Measurements from ENCODE around the gene LARP1.
"Not testable (repeated sequence)": the region's sequence is repeated elsewhere in the genome, so short reads cannot be mapped to it uniquely, and the experiment has no call there.

Gene LARP1

GRCh38 chr5:154755361-154756008 is at the start of gene LARP1:
Gene LARP1 (plus strand): TSS chr5:154755377. CDS start chr5:154755758, 381 bp downstream.
- FAIRE-seq (no peak), DNase-seq (ENCODE audit: low spot score) (no peak)

- no peak for FAIRE-seq
- DNase-seq (ENCODE audit: low spot score), result no peak
Measured at GRCh38 chr5:154706416-154706815, 48.8 kb upstream of the LARP1 start.

DNA sequence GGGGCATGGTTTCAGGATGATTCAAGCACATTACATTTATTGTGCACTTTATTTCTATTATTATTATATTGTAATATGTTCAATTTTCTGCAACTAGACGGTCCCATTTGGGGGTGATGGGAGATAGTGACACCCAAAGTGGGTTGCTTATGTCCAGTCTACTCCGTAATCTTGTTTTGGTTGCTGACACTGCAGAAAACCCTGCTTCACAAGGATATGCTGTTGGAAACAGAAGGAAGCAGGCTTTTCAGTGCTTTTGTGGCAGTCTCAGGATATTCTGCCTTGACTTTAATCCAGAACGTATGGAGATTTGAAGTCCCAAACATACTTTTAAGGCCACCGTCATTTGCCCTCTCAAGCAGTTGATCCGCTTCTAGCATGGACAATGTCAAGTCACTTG is 47.5 kb upstream of the LARP1 start:
- DNase-seq (ENCODE audit: low spot score), result no peak
- no peak for FAIRE-seq

- DNase-seq (ENCODE audit: low spot score), result no peak
Measured at GRCh38 chr5:154708207-154708606, 47.0 kb upstream of the LARP1 start.

DNA sequence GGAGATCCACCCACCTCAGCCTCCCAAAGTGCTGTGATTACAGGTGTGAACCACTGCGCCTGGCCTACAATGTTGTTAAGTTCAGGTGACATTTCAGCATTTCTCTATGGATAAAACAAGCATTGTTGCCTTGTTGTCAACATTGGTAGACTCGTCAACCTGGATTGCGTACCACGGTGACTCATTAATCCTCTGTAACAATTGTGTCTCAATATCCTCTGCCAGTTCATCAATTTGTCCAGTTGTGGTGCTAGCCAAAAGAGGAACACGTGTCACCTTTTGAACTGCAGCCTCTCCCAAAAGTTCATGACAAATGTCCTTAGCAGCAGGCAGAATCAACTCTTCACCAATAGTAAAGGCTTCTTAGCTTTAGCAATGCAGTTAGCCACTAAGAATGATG is 46.3 kb upstream of the LARP1 start:
- FAIRE-seq (no peak), DNase-seq (ENCODE audit: low spot score) (no peak)

More at GRCh38 chr5:154708207-154708606, 47.0 kb upstream of the LARP1 start:
- no peak for FAIRE-seq

DNA sequence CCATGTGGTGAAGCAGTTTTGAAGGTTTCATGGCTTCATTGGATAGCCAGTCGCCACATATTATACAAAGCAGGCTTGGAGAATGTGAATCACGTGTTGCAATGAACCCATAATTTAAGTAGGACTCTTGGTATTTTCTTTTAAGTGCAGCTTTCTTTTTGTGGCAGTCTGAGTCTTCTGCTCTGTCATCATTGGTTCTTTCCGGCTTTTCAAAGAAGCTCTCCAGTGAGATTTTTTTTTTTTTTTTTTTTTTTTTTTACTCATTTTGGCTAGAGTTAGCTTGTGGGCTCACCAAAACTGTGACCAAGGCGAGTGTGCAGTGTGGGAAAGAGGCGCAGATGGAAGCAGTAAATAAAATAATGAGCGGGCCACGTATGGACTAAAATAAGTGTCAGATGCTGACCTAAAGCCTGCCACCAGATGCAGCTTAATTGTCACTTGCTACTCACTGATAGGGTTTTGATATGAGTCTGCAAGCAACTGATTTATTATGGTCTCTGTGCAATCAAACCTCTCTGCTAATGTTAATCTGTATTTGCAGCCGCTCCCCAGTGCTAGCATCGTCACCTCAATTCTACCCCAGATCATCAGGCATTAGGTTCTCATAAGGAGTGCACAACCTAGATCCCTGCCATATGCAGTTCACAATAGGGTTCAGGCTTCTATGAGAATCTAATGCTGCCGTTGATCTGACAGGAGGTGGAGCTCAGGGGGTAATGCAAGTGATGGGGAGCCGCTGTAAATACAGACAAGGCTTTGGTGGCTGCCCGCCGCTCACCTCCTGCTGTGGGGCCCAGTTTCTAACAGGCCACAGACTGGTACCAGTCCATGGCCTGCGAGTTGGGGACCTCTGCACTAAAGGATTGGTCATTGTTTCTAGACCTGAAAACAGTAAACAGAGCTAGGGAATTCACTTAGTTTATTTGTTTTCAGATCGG is 45.5 kb upstream of the LARP1 start:
- DNase-seq (ENCODE audit: low spot score) (no peak), FAIRE-seq (no peak)

- DNase-seq (ENCODE audit: low spot score) (no peak), FAIRE-seq (no peak)
Measured at GRCh38 chr5:154712518-154713437, 42.4 kb upstream of the LARP1 start.

DNA sequence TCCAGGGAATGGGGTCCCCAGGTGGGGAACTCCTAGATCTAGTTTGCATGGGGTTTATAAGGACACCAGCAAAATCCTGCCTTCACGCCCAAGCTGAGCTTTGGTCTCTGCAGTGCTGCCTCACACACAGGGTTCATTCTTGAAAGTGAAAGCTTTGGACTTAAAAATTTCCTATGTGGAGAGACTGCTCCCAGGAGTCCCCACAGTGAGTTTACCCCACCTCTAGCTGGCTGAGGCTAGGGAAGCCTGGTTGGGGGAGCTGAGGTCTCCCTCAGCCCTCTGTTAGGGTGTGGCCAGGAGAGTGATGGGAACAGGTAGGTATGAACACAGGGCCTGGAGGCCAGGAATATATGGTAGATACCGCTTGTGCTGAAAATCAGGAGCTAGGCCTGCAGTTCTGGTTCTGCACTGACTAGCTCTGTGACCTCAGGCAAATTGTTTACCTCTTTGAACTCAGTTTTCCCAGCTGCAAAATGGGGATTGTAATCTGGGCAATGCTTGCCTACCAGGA is 41.5 kb upstream of the LARP1 start:
- DNase-seq (ENCODE audit: low spot score) (no peak), FAIRE-seq (no peak)

DNA sequence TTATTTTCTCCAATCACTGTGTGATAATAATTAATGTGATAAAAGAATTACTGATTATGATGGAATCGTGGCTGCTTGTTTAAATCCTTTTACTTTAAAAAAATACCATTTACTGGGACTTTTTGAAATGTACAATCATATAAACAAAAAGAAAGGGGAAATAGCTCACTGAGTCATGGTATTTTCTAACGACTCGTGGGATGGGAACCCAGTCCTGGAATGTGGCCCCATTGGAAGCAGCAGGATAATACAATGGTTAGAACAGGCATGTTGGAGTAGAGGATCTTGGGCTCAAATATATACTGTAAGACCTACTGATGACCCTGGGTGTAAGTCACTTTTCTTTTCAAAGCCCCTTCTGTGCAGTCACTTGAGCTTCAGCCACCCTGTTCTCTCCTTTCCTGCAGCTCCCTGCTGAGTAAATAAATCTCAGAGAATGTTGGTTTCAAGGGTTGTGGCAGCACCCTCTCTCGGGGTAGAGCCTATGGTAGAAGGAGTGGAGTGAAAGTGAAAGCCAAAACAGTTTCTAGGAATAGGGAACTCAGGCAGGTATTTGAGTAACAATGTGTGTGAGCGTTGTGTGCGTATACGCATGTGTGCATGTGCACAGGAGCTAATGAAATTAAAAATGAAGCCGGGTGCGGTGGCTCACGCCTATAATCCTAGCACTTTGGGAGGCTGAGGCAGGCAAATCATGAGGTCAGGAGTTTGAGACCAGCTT is 40.8 kb upstream of the LARP1 start:
- DNase-seq (ENCODE audit: low spot score) (no peak), FAIRE-seq (no peak)

DNA sequence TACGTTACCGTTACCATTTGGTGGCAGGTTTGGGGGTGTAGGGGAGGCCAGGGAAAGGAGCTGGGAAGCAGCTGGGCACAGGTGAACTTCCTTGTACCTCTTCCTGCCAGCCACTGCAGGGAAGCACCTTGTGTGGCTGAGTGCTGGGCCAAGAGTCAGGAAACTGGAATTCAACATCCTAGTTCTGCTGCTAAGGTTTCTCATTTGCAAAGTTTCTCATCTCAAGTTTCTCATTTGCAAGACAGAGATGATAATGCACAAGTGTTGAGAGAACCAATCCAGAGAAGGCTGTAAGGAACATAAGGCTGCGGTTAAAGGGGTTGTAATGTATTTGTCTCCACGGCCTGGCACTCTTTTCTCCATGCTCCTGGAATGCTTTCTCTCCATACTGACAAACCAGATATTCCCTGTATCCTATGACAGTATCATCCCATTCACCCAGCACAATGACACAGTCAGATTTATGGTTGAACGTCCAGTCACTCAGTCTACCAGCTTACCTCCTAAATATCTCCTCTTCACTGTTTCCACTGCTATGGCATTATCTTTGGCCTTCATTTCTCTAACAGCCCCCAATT is 33.6 kb upstream of the LARP1 start:
- no peak for FAIRE-seq
- DNase-seq (ENCODE audit: low spot score), result no peak

- DNase-seq (ENCODE audit: low spot score) (no peak), FAIRE-seq (no peak)
Measured at GRCh38 chr5:154722097-154722496, 33.1 kb upstream of the LARP1 start.

- FAIRE-seq, result no peak
- DNase-seq (ENCODE audit: low spot score), result no peak
Measured at GRCh38 chr5:154722936-154723335, 32.2 kb upstream of the LARP1 start.

DNA sequence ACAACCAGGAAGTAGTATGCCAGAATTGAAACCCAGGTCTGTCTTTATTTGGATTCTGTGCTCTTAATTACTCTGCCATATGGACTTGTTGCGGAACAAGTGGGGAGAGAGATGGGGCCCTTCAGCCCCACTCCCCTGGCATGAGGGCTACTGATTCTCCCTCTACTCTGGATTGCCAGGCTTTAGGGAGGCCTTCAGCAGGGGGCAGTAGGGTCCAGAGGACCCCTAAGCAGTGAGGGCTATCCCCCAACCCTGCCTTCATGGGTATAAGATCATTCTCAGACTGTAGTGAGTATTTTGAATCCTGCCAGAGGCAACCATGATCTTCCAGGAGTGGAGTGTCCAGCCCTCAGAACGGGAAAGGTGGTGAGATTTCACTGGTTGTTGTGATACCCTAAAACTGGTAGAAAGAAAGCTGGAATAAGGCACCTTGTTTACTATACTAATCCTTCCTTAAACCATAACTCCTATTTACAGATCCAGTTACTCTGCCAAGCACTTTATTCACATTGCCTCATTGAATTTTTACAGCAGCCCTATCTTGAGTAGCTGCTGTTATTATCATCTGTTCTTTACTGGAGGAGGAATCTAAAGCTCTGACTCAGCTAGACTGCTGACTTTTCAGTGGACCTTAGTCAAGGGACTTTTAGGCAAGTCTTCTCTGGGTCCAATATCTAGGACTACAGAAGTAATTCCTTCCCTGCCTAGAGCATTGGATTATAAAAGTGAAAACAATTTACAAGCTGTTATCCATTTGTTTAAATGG is 31.3 kb upstream of the LARP1 start:
- no peak for FAIRE-seq
- no peak for DNase-seq (ENCODE audit: low spot score)

DNA sequence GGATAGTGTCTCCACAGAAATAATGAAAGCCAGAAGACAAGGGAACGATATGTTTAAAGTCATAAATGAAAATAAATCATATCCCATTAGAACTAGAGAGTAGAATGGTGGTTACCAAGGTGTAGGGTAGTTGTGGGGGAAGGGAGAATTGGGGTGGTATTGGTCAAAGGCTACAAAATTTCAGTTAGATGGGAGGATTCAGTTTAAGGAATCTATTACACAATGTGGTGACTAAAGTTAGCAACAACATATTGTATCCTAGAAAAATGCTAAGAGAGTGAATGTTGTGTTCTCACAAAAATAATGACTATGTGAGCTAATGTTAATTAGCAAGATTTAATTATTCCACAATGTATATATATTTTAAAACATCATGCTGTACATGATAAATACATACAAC is 27.8 kb upstream of the LARP1 start:
- DNase-seq (ENCODE audit: low spot score) (no peak), FAIRE-seq (no peak)

DNA sequence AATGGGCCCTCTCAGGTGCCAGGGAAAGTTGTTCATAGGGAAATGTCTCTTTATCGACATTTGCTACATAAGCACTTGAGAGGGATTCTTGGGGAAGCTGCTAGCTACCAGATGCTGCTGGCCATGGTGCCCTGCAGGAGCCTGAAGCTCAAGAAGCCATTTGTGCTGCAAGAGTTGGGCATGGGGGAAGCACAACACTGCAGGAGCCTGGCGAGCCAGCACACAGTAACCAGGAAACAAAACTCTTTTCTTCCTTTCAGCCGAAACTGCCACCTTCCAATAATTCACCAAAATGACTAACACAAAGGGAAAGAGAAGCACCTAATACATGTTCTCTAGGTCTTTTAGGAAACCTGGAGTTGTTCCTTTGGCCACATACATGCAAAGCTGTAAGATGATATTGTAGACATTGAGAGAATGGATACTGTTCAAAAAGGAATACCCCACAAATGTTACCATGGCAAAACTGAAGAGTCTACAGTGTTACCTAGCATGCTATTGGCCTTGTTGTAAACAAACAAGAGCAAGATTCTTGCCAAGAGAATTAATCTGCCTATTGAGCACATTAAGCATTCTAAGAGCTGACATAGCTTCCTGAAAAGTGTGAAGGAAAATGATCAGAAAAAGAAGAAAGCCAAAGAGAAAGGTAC is 26.1 kb upstream of the LARP1 start:
- DNase-seq (ENCODE audit: low spot score), result no peak

GRCh38 chr5:154729613-154730012 is 25.6 kb upstream of the LARP1 start:
- no peak for FAIRE-seq

More for the DNA sequence above, 26.1 kb upstream of the LARP1 start:
- no peak for FAIRE-seq

GRCh38 chr5:154730761-154731160 is 24.4 kb upstream of the LARP1 start:
- not testable (repeated sequence) for FAIRE-seq; DNase-seq (ENCODE audit: low spot score)

More at GRCh38 chr5:154729613-154730012, 25.6 kb upstream of the LARP1 start:
- DNase-seq (ENCODE audit: low spot score), result no peak

DNA sequence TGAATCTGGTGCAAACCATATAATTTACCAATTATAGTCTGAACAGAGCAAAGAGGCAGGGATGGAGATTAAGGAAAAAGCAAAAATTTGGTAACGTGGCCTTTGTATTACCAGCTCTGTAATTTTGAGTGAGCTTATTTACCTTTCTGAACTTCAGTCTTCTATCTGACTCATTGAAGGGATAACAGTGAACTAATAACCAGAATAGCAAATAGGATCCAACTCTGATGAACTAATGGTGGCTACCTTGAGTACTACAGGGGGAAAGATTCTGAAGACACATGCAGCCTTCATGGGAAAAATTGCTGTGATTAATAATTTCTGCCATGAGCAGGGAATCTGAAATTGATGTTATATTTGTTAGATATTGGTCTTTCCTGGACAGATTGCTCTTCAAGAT is 23.0 kb upstream of the LARP1 start:
- FAIRE-seq (no peak), DNase-seq (ENCODE audit: low spot score) (no peak)

Data from RCC 7860 (cell line).